Gastroesophageal sphincter (tissue), 3 donors: ENCODE data around the gene ALKBH4.

Source experiments
- EP300 ChIP-seq: sonication (generic); formaldehyde crosslinking; IDR thresholded peaks from one replicate; pipeline ENCODE4 v1.6.1; 2017; ENCODE audit warnings: antibody characterized with exemption, mild to moderate bottlenecking
- POLR2A ChIP-seq, 2 donors: fragments of 450-650 bp; IDR thresholded peaks; one replicate each; pipeline ENCODE4 v1.6.1; 2017; ENCODE audit warnings: antibody characterized with exemption in 2 of 2, mild to moderate bottlenecking in 2 of 2, moderate library complexity in 1 of 2
- POLR2AphosphoS5 ChIP-seq: sonication (generic); formaldehyde crosslinking; IDR thresholded peaks from one replicate; pipeline ENCODE4 v1.6.1; 2017; ENCODE audit warnings: antibody characterized with exemption
- TF ChIP-seq, protein P1 (sequence below), 4 experiments: fragments of 200-600 bp in 2 of 4; fragments of 450-650 bp in 2 of 4; sonication (generic) in 1 of 4; IDR thresholded peaks; one replicate each; pipeline ENCODE4 v1.5.1; 2017 to 2019; ENCODE audit warnings: antibody characterized with exemption in 4 of 4, mild to moderate bottlenecking in 2 of 4, moderate library complexity in 2 of 4

DNA sequence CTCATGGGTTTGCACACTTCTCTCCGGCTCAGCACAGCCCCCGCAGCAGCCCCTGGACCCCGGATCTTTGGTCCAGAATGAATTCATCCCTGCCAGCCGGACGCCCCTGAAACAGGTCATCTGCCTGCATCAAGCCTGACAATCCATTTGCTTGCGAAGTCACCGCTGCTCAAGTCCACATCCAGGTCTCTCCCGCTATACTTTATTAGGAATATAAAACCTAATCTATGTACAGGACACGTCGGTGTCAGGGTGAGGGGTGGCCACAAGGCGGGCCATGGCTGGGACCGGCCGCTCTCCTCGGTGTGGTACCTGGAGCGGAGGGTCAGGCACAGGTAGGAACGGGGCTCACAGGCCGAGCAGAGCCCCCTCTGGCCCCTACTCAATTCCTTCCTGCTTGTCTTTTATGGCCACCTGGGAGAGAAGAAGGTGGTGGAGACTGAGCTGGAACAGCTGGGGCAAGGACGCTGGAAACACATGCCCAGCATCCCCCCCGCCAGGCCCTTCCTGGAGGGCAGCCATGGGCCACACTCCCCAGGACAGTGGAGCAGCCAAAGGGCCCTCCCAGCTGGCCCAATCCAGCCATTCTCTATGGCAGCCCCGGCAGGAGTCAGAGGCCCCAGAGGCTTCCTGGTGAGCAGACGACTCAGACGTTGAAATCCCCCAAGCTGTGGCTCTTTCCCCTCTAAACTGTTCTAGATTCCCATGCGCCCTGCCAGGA is 8.8 kb upstream of the ALKBH4 start:
- TF ChIP-seq, protein P1, sequence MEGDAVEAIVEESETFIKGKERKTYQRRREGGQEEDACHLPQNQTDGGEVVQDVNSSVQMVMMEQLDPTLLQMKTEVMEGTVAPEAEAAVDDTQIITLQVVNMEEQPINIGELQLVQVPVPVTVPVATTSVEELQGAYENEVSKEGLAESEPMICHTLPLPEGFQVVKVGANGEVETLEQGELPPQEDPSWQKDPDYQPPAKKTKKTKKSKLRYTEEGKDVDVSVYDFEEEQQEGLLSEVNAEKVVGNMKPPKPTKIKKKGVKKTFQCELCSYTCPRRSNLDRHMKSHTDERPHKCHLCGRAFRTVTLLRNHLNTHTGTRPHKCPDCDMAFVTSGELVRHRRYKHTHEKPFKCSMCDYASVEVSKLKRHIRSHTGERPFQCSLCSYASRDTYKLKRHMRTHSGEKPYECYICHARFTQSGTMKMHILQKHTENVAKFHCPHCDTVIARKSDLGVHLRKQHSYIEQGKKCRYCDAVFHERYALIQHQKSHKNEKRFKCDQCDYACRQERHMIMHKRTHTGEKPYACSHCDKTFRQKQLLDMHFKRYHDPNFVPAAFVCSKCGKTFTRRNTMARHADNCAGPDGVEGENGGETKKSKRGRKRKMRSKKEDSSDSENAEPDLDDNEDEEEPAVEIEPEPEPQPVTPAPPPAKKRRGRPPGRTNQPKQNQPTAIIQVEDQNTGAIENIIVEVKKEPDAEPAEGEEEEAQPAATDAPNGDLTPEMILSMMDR (IDR thresholded peaks at IDR 0.05): no peak
- TF ChIP-seq POLR2A (IDR thresholded peaks at IDR 0.05): no peak
- TF ChIP-seq EP300: no peak
- TF ChIP-seq POLR2AphosphoS5: no peak
